Measurements from ENCODE around the gene RRAS2. TPM values are rescaled to one million over a fixed set of nuclear protein-coding genes. Genes with fewer than 3 reads are reported as not detected.
A peak's percentile ranks its signal among the peaks of the same experiment; 100 is the strongest.

RRAS2 gene
- total RNA-seq, 2 donors from 2014 or later, result 15.8 to 27.5 TPM

GRCh38 chr11:14373941-14374646 is 15.1 kb upstream of the RRAS2 start:
- 73 to 79% methylated on average over 2 of the region's 2 CpGs for WGBS, 2 donors
- Histone ChIP-seq H3K9me3 (no peaks in the 10 kb centered on the region), H3K4me1 (peaks cover 15% of the 10 kb centered on the region), H3K4me3 (no peak overlapping the region), H3K27ac (peak overlapping the region in 2 of 4 donors; percentile 15 to 36), H3K36me3 (replicated peaks in 1 of 2; ENCODE audit: insufficient read depth in 1 of 2, low read depth in 2 of 2) (no peaks in the 10 kb centered on the region), H3K27me3 (no peaks in the 10 kb centered on the region)
- DNase-seq, result peak; percentile 33 to 57 (median 50)
- intact Hi-C loops (cut with DNase I), result no loop called here
- ATAC-seq, result peak; percentile 81
- TF ChIP-seq CTCF (IDR thresholded peaks at IDR 0.05) (no peak), POLR2A (IDR thresholded peaks at IDR 0.05) (no peak)

- H3K4me1 ChIP-seq, result peaks cover 15% of the 10 kb centered on the region
- ATAC-seq (no peak), DNase-seq (no peak)
- no peaks in the 10 kb centered on the region for H3K36me3 ChIP-seq (replicated peaks in 1 of 2; ENCODE audit: insufficient read depth in 1 of 2, low read depth in 2 of 2)
- intact Hi-C loops (cut with DNase I), result no loop called here
- no peak for TF ChIP-seq POLR2A (IDR thresholded peaks at IDR 0.05)
- no peak for TF ChIP-seq CTCF (IDR thresholded peaks at IDR 0.05)
- 89 to 92% methylated on average over 2 of the region's 2 CpGs for WGBS, 2 donors
- no peaks in the 10 kb centered on the region for H3K9me3 ChIP-seq
- no peak overlapping the region for H3K4me3 ChIP-seq
- no peaks in the 10 kb centered on the region for H3K27me3 ChIP-seq
- H3K27ac ChIP-seq, result no peak overlapping the region
Measured at GRCh38 chr11:14372011-14372410, 13.0 kb upstream of the RRAS2 start.

- Histone ChIP-seq H3K4me3 (no peak overlapping the region), H3K36me3 (replicated peaks in 1 of 2; ENCODE audit: insufficient read depth in 1 of 2, low read depth in 2 of 2) (no peaks in the 10 kb centered on the region), H3K9me3 (no peaks in the 10 kb centered on the region), H3K27me3 (no peaks in the 10 kb centered on the region), H3K4me1 (peaks cover 11% of the 10 kb centered on the region), H3K27ac (no peak overlapping the region)
- DNase-seq (no peak), ATAC-seq (no peak)
- intact Hi-C loops (cut with DNase I), result no loop called here
- TF ChIP-seq POLR2A (IDR thresholded peaks at IDR 0.05) (no peak), CTCF (IDR thresholded peaks at IDR 0.05) (no peak)
Measured at GRCh38 chr11:14371249-14371648, 12.3 kb upstream of the RRAS2 start.

GRCh38 chr11:14370496-14370895 is 11.5 kb upstream of the RRAS2 start:
- 42 to 67% methylated on average over 1 of the region's 1 CpG for WGBS, 2 donors
- no peaks in the 10 kb centered on the region for H3K9me3 ChIP-seq
- H3K4me3 ChIP-seq, result no peak overlapping the region
- intact Hi-C loops (cut with DNase I), result no loop called here
- no peaks in the 10 kb centered on the region for H3K27me3 ChIP-seq
- DNase-seq, result no peak
- H3K36me3 ChIP-seq (replicated peaks in 1 of 2; ENCODE audit: insufficient read depth in 1 of 2, low read depth in 2 of 2), result no peaks in the 10 kb centered on the region
- H3K27ac ChIP-seq, result no peak overlapping the region
- no peak for ATAC-seq
- no peak for TF ChIP-seq POLR2A (IDR thresholded peaks at IDR 0.05)
- TF ChIP-seq CTCF (IDR thresholded peaks at IDR 0.05), result no peak
- H3K4me1 ChIP-seq, result peaks cover 11% of the 10 kb centered on the region

GRCh38 chr11:14369598-14369997 is 10.6 kb upstream of the RRAS2 start:
- TF ChIP-seq CTCF (IDR thresholded peaks at IDR 0.05), result no peak
- no peak for TF ChIP-seq POLR2A (IDR thresholded peaks at IDR 0.05)
- ATAC-seq (no peak), DNase-seq (no peak)
- Histone ChIP-seq H3K36me3 (replicated peaks in 1 of 2; ENCODE audit: insufficient read depth in 1 of 2, low read depth in 2 of 2) (no peaks in the 10 kb centered on the region), H3K27me3 (no peaks in the 10 kb centered on the region), H3K4me1 (peaks cover 9% of the 10 kb centered on the region), H3K4me3 (no peak overlapping the region), H3K9me3 (no peaks in the 10 kb centered on the region), H3K27ac (no peak overlapping the region)
- intact Hi-C loops (cut with DNase I), result no loop called here
